GM21447 (cell line): Measurements from ENCODE around the gene ARPP21.
"Not testable (repeated sequence)": the region's sequence is repeated elsewhere in the genome, so short reads cannot be mapped to it uniquely, and the experiment has no call there.

ENCODE experiments used
- ATAC-seq: cut with Tn5 transposase; IDR thresholded peaks from one replicate; pipeline ENCODE4 v1.9.1; 2021; ENCODE audit not compliant: unreplicated experiment

Gene ARPP21

DNA sequence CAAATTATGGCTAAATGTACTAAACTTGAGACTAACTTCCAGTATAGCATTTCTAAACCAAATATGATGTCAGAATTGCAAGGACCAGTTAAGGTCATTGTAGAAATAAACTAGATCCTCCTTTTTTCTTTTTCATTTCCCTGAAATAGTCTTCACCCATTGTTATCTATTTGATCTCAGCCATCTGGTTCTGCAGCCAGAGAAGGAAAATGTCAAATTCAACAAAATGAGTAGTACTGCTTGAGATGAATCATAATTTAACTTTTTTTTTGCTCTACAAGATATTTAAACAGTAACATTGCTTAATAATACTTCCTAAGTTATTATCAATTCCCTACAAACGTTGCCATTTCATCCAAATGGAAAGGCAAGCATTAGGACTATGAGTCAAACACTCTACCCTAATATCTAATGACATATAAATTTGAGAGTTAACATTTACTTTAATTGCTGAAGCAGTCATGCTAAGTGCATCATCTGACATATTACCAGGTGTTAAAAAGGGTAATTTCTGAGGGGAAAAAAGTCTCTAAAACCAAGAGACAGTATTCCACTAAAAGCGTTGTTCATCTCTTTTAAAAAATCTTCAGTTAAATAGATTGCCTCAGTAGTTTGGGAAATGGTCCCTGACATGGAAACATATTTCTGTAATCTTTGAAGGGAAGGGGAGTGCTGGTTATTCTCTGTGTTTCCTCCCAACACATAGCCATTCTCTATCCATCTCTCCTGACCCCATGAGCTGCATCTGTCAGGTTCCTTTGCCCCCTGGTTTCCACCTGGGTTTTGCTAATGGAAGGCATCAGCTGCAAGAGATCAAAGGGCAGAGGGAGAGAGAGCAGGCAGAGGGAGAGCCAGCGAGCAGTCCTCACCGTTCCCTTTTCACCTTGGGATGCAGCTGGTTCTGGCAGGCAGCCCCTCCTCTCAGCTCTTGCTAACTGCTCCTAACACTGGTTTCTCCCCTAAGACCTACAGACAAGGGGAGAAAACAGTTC, 138.5 kb downstream of the ARPP21 start:
- no peak for ATAC-seq

GRCh38 chr3:35779611-35780010, 140.3 kb downstream of the ARPP21 start:
- no peak for ATAC-seq

- no peak for ATAC-seq
These were observed 141.5 kb downstream of the ARPP21 start for GRCh38 chr3:35780800-35781199.

- no peak for ATAC-seq
These were observed 142.2 kb downstream of the ARPP21 start for GRCh38 chr3:35781558-35781957.

GRCh38 chr3:35782355-35782754, 143.0 kb downstream of the ARPP21 start:
- no peak for ATAC-seq

DNA sequence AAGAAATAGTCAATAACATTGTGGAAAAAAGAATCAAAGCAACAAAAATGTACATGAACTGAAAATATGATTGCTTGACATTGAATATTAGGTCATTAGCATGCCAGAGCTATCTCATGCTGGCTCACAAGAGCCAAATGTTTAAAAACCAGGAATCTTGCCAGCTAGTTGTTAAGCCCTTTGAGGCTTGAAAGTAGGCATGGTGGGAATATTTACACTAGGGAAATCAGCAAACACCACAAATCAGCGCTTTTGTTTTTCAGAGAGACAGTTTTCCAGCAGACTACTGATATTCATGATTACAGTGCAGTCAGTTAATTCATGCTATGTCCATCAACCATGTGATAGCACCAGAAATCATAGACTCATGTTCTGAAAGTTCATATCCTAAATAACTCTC, 144.8 kb downstream of the ARPP21 start:
- ATAC-seq: no peak

GRCh38 chr3:35785234-35785888, 146.0 kb downstream of the ARPP21 start:
- no peak for ATAC-seq

- no peak for ATAC-seq
These were observed 148.6 kb downstream of the ARPP21 start for GRCh38 chr3:35787936-35788335.

GRCh38 chr3:35789042-35789831, 149.9 kb downstream of the ARPP21 start:
- no peak for ATAC-seq

- no peak for ATAC-seq
These were observed 151.4 kb downstream of the ARPP21 start for GRCh38 chr3:35790764-35791163.

GRCh38 chr3:35793667-35794066, 154.3 kb downstream of the ARPP21 start:
- ATAC-seq: no peak

GRCh38 chr3:35800960-35801459, 161.7 kb downstream of the ARPP21 start:
- ATAC-seq: no peak

- no peak for ATAC-seq
These were observed 175.2 kb downstream of the ARPP21 start for GRCh38 chr3:35814531-35814930.

GRCh38 chr3:35815796-35816195, 176.5 kb downstream of the ARPP21 start:
- ATAC-seq: not testable (repeated sequence)

- no peak for ATAC-seq
These were observed 177.9 kb downstream of the ARPP21 start for GRCh38 chr3:35817216-35817615.

- ATAC-seq: no peak
These were observed 192.8 kb downstream of the ARPP21 start for GRCh38 chr3:35832140-35832571.
